Measurements from ENCODE around the gene HIGD2B.

- TF ChIP-seq, protein P1, sequence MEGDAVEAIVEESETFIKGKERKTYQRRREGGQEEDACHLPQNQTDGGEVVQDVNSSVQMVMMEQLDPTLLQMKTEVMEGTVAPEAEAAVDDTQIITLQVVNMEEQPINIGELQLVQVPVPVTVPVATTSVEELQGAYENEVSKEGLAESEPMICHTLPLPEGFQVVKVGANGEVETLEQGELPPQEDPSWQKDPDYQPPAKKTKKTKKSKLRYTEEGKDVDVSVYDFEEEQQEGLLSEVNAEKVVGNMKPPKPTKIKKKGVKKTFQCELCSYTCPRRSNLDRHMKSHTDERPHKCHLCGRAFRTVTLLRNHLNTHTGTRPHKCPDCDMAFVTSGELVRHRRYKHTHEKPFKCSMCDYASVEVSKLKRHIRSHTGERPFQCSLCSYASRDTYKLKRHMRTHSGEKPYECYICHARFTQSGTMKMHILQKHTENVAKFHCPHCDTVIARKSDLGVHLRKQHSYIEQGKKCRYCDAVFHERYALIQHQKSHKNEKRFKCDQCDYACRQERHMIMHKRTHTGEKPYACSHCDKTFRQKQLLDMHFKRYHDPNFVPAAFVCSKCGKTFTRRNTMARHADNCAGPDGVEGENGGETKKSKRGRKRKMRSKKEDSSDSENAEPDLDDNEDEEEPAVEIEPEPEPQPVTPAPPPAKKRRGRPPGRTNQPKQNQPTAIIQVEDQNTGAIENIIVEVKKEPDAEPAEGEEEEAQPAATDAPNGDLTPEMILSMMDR (IDR thresholded peaks at IDR 0.05) = no peak
- no peak for TF ChIP-seq POLR2A (IDR thresholded peaks at IDR 0.05)
Observed at GRCh38 chr15:72733941-72734738, 48.2 kb upstream of the HIGD2B start.
